Parathyroid adenoma (tissue), 2 donors: ENCODE results near the gene PTPA.

Experiments
- H2AFZ ChIP-seq: fragments of 300-600 bp; sonication (generic); one replicate; pipeline ENCODE4 v1.7.0; 2017; ENCODE audit warnings: antibody characterized with exemption, mild to moderate bottlenecking
- H3K27ac ChIP-seq: fragments of 300-600 bp; sonication (generic); one replicate; pipeline ENCODE4 v1.7.0; 2017
- H3K27me3 ChIP-seq: fragments of 300-600 bp; sonication (generic); one replicate; pipeline ENCODE4 v1.7.0; 2017; ENCODE audit warnings: low read length; ENCODE audit not compliant: control insufficient read depth, insufficient read depth
- H3K36me3 ChIP-seq: fragments of 300-600 bp; sonication (generic); one replicate; pipeline ENCODE4 v1.7.0; 2017; ENCODE audit warnings: low read length; ENCODE audit not compliant: control insufficient read depth, insufficient read depth
- H3K4me1 ChIP-seq: fragments of 300-600 bp; sonication (generic); one replicate; pipeline ENCODE4 v1.7.0; 2017; ENCODE audit warnings: control low read depth
- H3K4me2 ChIP-seq: fragments of 300-600 bp; sonication (generic); one replicate; pipeline ENCODE4 v1.7.0; 2017; ENCODE audit warnings: low read length
- H3K4me3 ChIP-seq: fragments of 300-600 bp; sonication (generic); one replicate; pipeline ENCODE4 v1.7.0; 2017; ENCODE audit warnings: low read depth, low read length
- H3K79me2 ChIP-seq: fragments of 300-600 bp; sonication (generic); one replicate; pipeline ENCODE4 v1.7.0; 2017; ENCODE audit warnings: control low read depth
- H3K9ac ChIP-seq: fragments of 300-600 bp; sonication (generic); one replicate; pipeline ENCODE4 v1.7.0; 2017; ENCODE audit warnings: mild to moderate bottlenecking
- H3K9me3 ChIP-seq: fragments of 300-600 bp; sonication (generic); one replicate; pipeline ENCODE4 v1.7.0; 2017; ENCODE audit warnings: low read length; ENCODE audit not compliant: control insufficient read depth
- CTCF ChIP-seq: fragments of 300-600 bp; sonication (generic); IDR thresholded peaks from one replicate; pipeline ENCODE4 v1.7.0; 2017; ENCODE audit warnings: antibody characterized with exemption, mild to moderate bottlenecking
- donor health status: primary hyperparathyroidism.

PTPA gene

DNA sequence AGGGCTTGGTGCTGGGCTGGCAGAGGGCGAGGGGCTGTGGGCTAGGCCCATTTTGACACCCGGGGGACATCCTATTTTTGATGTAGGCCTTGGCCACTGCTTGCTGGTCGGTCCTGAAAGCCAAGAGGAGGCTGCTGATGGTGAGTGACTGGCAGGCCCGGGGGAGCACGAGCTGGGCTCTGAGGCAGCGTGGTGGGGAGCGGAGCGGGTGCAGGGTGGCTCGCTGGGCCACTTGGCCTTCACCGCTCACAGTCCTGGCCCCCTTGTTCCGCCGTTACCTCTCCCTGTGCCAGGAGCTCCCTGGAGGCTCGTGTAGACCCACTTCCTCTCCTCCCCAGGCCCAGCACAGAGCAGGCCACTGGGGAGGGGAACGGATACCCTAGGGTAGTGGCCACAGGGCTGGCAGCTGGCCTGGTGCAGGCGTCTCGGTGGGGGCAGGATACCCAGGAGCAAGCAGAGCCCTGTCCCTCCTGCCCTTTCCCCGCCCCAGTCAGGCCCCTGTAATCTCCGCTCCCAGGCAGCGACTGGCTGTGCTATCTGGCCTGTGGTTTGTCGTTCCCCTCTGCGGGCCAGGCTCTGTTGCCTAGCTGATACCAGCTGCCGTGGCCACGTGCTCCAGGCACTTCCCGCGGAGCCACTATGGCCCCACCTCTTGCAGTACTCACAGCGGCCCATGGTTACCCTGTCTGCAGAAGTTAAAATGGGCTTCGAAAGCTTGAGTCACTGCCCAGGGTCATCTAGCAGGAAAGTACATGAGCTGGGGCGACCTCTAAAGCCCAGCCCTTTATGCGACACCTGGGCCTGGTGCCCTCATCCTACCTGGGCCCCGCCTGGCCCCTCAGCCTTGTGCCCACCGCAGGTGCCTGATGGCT is 42.0 kb upstream of the PTPA start:
- H3K79me2 ChIP-seq: no peaks in the 10 kb centered on the region
- TF ChIP-seq CTCF: no peak
- no peaks in the 10 kb centered on the region for H3K4me1 ChIP-seq
- H3K27me3 ChIP-seq: no peaks in the 10 kb centered on the region
- H3K9me3 ChIP-seq: no peaks in the 10 kb centered on the region
- H3K36me3 ChIP-seq: no peaks in the 10 kb centered on the region
- no peak overlapping the region for H3K4me2 ChIP-seq
- H3K9ac ChIP-seq: no peak overlapping the region
- H2AFZ ChIP-seq: no peak overlapping the region
- no peak overlapping the region for H3K4me3 ChIP-seq
- no peak overlapping the region for H3K27ac ChIP-seq

- Histone ChIP-seq H3K9ac (no peak overlapping the region), H3K4me2 (no peak overlapping the region), H3K36me3 (no peaks in the 10 kb centered on the region), H3K9me3 (no peaks in the 10 kb centered on the region), H3K27ac (no peak overlapping the region), H2AFZ (no peak overlapping the region), H3K79me2 (no peaks in the 10 kb centered on the region), H3K27me3 (no peaks in the 10 kb centered on the region), H3K4me3 (no peak overlapping the region), H3K4me1 (no peaks in the 10 kb centered on the region)
- TF ChIP-seq CTCF: no peak
These were observed 41.2 kb upstream of the PTPA start for GRCh38 chr9:129069862-129070641.

DNA sequence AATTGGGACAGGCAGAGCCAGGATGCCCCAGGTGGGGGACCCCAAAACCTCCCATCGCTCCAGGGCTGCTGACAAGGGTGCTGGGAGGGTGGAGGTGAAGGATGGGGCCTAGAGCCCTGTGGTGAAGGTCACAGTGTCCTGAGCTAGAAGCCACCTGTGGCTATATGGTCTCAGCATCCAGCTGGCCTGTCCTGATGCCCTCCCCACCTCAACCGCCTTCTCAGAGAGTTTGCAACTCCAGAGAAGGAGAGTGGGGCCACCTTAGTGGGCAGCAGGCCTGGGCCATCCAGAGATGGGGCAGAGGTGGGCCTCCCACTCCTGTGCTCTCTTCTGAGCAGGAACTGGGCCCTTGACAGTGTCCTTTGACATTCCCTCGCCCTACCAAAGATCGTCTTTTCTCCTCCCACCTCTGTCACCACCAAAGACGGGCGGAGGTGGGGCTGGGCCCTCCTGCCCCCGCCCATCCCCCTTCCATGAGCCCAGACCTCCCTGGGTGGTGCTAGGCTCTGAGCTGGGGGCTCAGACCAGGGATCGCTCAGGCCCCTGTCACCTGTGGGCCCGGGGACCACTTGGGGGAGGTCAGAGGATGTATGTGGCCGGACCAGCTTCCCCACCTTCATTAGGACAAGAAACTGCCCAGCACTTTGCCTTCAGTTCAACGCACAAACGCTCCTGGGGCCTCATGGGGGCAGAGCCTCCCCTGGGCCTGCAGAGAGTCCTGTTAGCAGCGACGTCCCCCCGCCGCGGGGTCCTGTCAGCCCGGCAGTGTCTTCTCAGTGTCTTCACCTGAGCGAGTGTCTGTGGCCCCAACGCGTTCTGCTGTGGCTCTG is 40.3 kb upstream of the PTPA start:
- Histone ChIP-seq H3K36me3 (no peaks in the 10 kb centered on the region), H3K4me2 (no peak overlapping the region), H3K4me1 (no peaks in the 10 kb centered on the region), H3K79me2 (no peaks in the 10 kb centered on the region), H3K4me3 (no peak overlapping the region), H3K27me3 (no peaks in the 10 kb centered on the region), H3K27ac (no peak overlapping the region), H3K9me3 (no peaks in the 10 kb centered on the region), H2AFZ (no peak overlapping the region), H3K9ac (no peak overlapping the region)
- no peak for TF ChIP-seq CTCF

- no peak overlapping the region for H3K4me3 ChIP-seq
- no peak overlapping the region for H3K4me2 ChIP-seq
- H3K79me2 ChIP-seq: no peaks in the 10 kb centered on the region
- H3K36me3 ChIP-seq: no peaks in the 10 kb centered on the region
- H2AFZ ChIP-seq: no peak overlapping the region
- H3K27ac ChIP-seq: no peak overlapping the region
- no peaks in the 10 kb centered on the region for H3K9me3 ChIP-seq
- no peak overlapping the region for H3K9ac ChIP-seq
- no peaks in the 10 kb centered on the region for H3K27me3 ChIP-seq
- H3K4me1 ChIP-seq: no peaks in the 10 kb centered on the region
- TF ChIP-seq CTCF: no peak
These were observed 39.6 kb upstream of the PTPA start for GRCh38 chr9:129071526-129072126.
